GM13976 (cell line): ENCODE results near the gene TMEM108.

Experiments used
- DNase-seq: peaks from one replicate; pipeline ENCODE4 v3.0.0; 2012; ENCODE audit warnings: low spot score
- in situ Hi-C: fragments of 300-500 bp; cut with MboI; formaldehyde crosslinking; loops from one replicate; pipeline ENCODE4 v1.12.0; 2022; ENCODE audit warnings: low sequenced_read_pairs, mixed read lengths, inconsistent platforms; ENCODE audit not compliant: unreplicated experiment
- TF ChIP-seq, protein P1 (sequence below): IDR thresholded peaks from 2 replicates; pipeline ENCODE4 v1.5.1; 2012; ENCODE audit warnings: borderline replicate concordance, mild to moderate bottlenecking; ENCODE audit not compliant: insufficient read depth; ENCODE audit errors: extremely low read depth, missing control alignments, control extremely low read depth

TMEM108 gene

DNA sequence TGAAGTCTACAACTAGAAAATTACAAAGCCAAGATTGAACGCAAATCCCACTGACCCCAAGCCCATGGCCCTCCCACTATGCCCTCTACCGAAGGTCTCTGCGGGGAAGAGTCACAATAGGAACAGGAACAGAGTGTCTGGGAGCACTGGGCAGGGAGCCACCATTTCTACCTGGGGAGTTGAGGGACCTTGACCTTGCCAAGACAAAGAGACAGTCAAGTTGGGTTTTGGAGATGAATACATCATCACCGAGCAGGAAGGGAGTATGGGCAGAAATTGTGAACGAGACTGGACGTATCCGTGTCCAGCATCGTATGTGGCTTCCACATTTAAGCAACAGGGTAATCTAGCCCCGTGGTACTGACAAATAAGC is 330.9 kb downstream of the TMEM108 start:
- TF ChIP-seq, protein P1, sequence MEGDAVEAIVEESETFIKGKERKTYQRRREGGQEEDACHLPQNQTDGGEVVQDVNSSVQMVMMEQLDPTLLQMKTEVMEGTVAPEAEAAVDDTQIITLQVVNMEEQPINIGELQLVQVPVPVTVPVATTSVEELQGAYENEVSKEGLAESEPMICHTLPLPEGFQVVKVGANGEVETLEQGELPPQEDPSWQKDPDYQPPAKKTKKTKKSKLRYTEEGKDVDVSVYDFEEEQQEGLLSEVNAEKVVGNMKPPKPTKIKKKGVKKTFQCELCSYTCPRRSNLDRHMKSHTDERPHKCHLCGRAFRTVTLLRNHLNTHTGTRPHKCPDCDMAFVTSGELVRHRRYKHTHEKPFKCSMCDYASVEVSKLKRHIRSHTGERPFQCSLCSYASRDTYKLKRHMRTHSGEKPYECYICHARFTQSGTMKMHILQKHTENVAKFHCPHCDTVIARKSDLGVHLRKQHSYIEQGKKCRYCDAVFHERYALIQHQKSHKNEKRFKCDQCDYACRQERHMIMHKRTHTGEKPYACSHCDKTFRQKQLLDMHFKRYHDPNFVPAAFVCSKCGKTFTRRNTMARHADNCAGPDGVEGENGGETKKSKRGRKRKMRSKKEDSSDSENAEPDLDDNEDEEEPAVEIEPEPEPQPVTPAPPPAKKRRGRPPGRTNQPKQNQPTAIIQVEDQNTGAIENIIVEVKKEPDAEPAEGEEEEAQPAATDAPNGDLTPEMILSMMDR = no peak
- in situ Hi-C loops = no loop called here

GRCh38 chr3:133371181-133371580 is 333.0 kb downstream of the TMEM108 start:
- in situ Hi-C loops = no loop called here
- TF ChIP-seq, protein P1 = no peak
- DNase-seq = no peak

More for the DNA sequence above, 330.9 kb downstream of the TMEM108 start:
- no peak for DNase-seq

GRCh38 chr3:133371676-133372075 is 333.5 kb downstream of the TMEM108 start:
- TF ChIP-seq, protein P1 = no peak
- in situ Hi-C loops = no loop called here
- no peak for DNase-seq

GRCh38 chr3:133374708-133375402 is 336.7 kb downstream of the TMEM108 start:
- in situ Hi-C loops = loop anchor here (25.0 kb wide), 1 partner anchor 338 kb away; the partner anchor contains the start of gene TMEM108
- DNase-seq = no peak
- TF ChIP-seq, protein P1 = no peak

- in situ Hi-C loops = loop anchor here (25.0 kb wide), 1 partner anchor 338 kb away; the partner anchor contains the start of gene TMEM108
- no peak for DNase-seq
- TF ChIP-seq, protein P1 = no peak
Measured at GRCh38 chr3:133375403-133375745, 337.2 kb downstream of the TMEM108 start.

- TF ChIP-seq, protein P1 = no peak
- in situ Hi-C loops = loop anchor here (25.0 kb wide), 1 partner anchor 340 kb away; the partner anchor contains the start of gene TMEM108
- no peak for DNase-seq
Measured at GRCh38 chr3:133376810-133377209, 338.6 kb downstream of the TMEM108 start.
